ENCODE measurements around the gene MYCBP.

Gene MYCBP

DNA sequence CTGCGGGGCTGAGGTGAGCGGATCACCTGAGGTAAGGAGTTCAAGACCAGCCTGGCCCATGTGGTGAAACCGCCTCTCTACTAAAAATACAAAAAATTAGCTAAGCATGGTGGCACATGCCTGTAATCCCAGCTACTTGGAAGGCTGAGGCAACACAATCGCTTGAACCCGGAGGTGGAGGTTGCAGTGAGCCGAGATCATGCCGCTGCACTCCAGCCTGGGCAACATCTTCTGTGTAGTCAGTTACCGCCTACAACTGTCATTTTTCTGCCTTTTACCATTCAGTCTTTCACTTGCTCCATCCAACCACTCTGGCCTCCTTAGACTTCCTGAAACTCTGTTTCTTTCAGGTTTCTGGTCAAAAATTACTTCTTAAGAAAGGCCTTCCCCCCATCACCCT lies 2.2 kb downstream of the MYCBP start:
- in situ Hi-C loops (cut with MboI; ENCODE audit: low pct_unique_long_range_greater_than_20kb, low sequenced_read_pairs, unreplicated experiment), result no loop called here
- TF ChIP-seq, protein P1, sequence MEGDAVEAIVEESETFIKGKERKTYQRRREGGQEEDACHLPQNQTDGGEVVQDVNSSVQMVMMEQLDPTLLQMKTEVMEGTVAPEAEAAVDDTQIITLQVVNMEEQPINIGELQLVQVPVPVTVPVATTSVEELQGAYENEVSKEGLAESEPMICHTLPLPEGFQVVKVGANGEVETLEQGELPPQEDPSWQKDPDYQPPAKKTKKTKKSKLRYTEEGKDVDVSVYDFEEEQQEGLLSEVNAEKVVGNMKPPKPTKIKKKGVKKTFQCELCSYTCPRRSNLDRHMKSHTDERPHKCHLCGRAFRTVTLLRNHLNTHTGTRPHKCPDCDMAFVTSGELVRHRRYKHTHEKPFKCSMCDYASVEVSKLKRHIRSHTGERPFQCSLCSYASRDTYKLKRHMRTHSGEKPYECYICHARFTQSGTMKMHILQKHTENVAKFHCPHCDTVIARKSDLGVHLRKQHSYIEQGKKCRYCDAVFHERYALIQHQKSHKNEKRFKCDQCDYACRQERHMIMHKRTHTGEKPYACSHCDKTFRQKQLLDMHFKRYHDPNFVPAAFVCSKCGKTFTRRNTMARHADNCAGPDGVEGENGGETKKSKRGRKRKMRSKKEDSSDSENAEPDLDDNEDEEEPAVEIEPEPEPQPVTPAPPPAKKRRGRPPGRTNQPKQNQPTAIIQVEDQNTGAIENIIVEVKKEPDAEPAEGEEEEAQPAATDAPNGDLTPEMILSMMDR (IDR thresholded peaks at IDR 0.05; ENCODE audit: extremely low read depth, insufficient read depth, missing control alignments), result no peak
- no peak for DNase-seq (ENCODE audit: low spot score)

DNA sequence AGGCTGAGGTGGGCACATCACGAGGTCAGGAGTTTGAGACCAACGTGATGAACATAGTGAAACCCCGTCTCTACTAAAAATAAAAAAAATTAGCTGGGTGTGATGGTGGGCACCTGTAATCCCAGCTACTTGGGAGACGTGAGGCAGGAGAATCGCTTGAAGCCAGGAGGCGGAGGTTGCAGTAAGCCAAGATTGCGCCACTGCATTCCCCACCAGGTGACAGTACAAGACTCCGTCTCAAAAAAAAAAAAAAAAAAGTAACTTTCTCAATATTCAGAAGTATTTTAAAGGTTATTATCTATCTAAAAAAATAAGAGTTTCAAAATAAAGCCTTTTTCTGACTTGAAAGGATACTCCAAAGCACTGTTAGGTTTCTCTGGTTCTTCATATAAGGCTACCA lies 5.9 kb downstream of the MYCBP start:
- no peak for DNase-seq (ENCODE audit: low spot score)
- in situ Hi-C loops (cut with MboI; ENCODE audit: low pct_unique_long_range_greater_than_20kb, low sequenced_read_pairs, unreplicated experiment), result no loop called here
- TF ChIP-seq, protein P1 (IDR thresholded peaks at IDR 0.05; ENCODE audit: extremely low read depth, insufficient read depth, missing control alignments), result no peak

DNA sequence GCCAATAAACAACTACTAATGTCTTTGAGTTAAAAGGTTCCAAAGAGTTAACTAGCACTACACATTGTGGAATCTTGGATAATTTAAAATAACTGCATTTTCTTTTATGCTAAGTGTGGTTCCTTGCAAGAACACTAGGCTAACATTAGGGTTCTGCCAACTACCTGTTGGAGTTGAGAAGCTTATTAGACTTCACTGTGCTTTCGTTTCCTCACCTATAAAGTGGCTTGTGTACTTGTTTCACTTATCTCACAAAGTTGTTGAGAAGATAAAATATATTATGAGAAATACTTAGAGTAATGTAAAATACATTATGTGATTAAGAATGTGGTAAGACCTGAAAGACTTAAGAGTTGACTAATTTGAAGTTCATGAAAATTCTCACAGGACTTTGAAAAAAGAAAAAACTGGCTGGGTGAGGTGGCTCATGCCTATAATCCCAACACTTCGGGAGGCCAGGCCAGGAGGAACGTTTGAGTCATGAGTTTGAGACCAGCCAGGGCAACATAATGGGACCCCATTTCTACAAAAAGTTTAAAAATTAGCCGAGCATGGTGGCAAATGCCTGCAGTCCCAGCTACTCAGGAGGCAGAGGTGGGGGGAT lies 7.9 kb downstream of the MYCBP start:
- no peak for DNase-seq (ENCODE audit: low spot score)
- TF ChIP-seq, protein P1 (IDR thresholded peaks at IDR 0.05; ENCODE audit: extremely low read depth, insufficient read depth, missing control alignments), result no peak
- in situ Hi-C loops (cut with MboI; ENCODE audit: low pct_unique_long_range_greater_than_20kb, low sequenced_read_pairs, unreplicated experiment), result no loop called here

DNA sequence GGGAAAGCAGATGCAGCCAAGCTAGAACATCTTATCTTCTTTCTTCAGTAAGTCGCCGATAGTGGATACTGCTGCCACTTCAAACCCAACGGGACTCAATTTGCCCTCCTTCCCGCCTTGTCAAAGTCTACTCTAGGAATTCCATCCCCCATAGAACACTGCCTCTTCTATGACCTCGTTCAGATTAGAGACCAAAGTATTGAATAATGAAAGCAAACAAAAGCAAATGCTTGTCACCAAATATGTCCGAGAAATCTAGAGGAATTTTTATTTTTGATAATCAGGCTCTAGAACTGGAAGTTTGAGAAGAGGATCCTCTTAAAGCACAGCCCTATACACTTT lies 12.7 kb downstream of the MYCBP start:
- TF ChIP-seq, protein P1 (IDR thresholded peaks at IDR 0.05; ENCODE audit: extremely low read depth, insufficient read depth, missing control alignments), result no peak
- DNase-seq (ENCODE audit: low spot score), result no peak
- in situ Hi-C loops (cut with MboI; ENCODE audit: low pct_unique_long_range_greater_than_20kb, low sequenced_read_pairs, unreplicated experiment), result no loop called here

DNA sequence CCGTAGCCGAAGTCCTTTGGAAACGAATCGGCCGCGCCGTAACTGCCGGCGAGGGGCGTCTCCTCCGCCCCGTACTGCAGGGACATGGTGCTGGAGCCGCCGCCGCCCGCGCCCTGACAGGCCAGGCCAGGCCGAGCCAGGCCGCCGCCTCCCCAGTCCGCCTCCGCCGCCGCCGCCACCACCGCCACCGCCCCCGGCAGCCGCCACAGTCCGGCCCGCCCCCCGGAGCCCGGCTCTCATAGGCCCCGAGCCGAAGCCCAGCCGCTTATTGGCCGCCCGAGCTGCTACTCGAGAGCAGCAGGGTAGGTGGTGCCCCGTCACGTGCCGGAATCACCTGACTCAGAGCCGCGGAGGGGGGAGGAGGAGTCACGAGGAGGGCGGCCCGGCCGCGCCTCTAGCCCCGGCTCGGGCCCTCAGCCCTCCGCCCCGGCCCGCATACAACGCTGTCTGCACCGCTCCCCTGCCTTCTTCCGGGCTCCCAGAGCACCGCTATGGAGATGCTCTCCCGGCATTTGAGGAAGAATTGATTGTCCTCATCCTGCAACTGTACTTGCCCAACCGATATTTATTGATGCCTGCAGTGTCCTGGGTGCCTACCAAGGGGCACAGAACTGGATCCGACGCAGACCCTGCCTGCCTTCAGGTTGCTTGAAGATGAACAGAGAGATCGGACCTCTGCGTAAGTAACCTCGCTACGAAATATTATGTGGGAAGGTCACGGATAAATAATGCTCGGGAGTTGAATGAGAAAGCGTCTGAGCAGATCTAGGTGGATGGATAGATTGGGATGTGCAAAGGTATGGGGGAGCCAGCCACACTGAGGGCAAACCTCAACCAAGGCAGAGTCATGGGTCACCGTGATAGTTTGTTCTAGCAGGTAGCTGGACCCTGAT lies 13.3 kb downstream of the MYCBP start, which contains the start of gene RRAGC:
TSS of gene RRAGC (minus strand) at position 212 of the 893 bp plus-strand sequence. CDS start at position 86, 126 bp downstream.
- peak; percentile 99 for DNase-seq (ENCODE audit: low spot score)
- in situ Hi-C loops (cut with MboI; ENCODE audit: low pct_unique_long_range_greater_than_20kb, low sequenced_read_pairs, unreplicated experiment), result no loop called here
- TF ChIP-seq, protein P1 (IDR thresholded peaks at IDR 0.05; ENCODE audit: extremely low read depth, insufficient read depth, missing control alignments), result no peak

DNA sequence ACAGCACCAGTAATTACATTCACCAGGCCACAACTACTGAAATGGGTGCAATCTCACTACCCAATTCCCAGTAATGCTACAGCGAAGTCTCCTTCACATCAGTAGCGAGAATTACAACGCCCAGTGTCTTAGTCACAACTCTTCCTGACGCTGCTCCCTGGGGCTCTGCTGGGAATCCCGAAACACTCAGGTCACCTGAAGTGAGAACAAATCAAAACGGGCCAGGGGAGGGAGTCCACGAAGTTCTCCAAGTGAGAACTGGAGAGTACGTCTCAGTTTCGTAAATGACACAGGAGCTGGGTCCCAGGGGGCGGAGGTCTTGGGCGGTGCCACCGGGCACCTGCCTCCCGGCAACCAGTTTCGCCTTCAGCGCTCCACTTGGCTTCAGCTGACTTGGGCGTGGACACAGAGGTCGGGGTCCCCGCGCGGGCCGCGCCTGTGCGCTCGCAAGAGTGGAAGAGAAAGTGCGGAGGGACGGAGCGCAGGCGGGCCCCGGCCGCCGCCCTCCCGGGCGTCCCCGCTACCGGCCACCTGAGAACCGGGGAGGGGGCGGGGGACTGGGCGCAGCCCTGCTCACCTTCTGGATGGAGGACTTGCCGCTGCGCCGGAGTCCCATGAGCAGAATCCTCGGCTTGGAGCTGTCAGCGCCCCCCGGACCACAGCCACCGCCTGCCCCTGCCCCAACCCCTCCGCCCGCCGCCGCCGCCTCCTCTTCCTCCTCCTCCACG lies 14.2 kb downstream of the MYCBP start:
- TF ChIP-seq, protein P1 (IDR thresholded peaks at IDR 0.05; ENCODE audit: extremely low read depth, insufficient read depth, missing control alignments), result no peak
- in situ Hi-C loops (cut with MboI; ENCODE audit: low pct_unique_long_range_greater_than_20kb, low sequenced_read_pairs, unreplicated experiment), result no loop called here
- DNase-seq (ENCODE audit: low spot score), result peak; percentile 57
